HL-60 (cell line): ENCODE measurements around the gene SPTAN1.

ENCODE experiments used
- DNase-seq, 2 experiments: peaks; one replicate each; pipeline ENCODE4 v3.0.0-alpha.2; 2010 to 2020; ENCODE audit warnings: low read depth in 1 of 2, low spot score in 1 of 2
- H3K27ac ChIP-seq: fragments of 250-450 bp; sonication (Bioruptor Pico); replicated peaks from 2 replicates; pipeline ENCODE4 v1.5.1; 2020; ENCODE audit warnings: mild to moderate bottlenecking, moderate library complexity
- H3K27me3 ChIP-seq: fragments of 250-450 bp; sonication (Bioruptor Pico); 2 replicates; pipeline ENCODE4 v1.5.1; 2021; ENCODE audit warnings: mild to moderate bottlenecking, moderate library complexity; ENCODE audit not compliant: insufficient read depth, poor library complexity, severe bottlenecking
- H3K4me3 ChIP-seq: replicated peaks from 2 replicates; pipeline ENCODE4 v1.5.1; 2011; ENCODE audit warnings: mild to moderate bottlenecking, control low read depth, low read length; ENCODE audit not compliant: insufficient read depth
- GABPA ChIP-seq: IDR thresholded peaks from 2 replicates; pipeline ENCODE4 v1.6.1; 2012; ENCODE audit warnings: low read depth
- POLR2AphosphoS5 ChIP-seq: IDR thresholded peaks from 2 replicates; pipeline ENCODE4 v1.6.1; 2012; ENCODE audit warnings: low read depth
- SPI1 ChIP-seq: IDR thresholded peaks from 2 replicates; pipeline ENCODE4 v1.6.1; 2012; ENCODE audit warnings: low read depth, mild to moderate bottlenecking, borderline replicate concordance
- TF ChIP-seq, protein P1 (sequence below): IDR thresholded peaks from one replicate; pipeline ENCODE4 v1.5.1; 2011; ENCODE audit warnings: low read length, control low read depth, inconsistent platforms; ENCODE audit not compliant: insufficient read depth
- TF ChIP-seq, protein P2 (sequence below): IDR thresholded peaks from 2 replicates; pipeline ENCODE4 v1.6.1; 2012; ENCODE audit warnings: low read depth; ENCODE audit not compliant: insufficient replicate concordance

SPTAN1 gene

DNA sequence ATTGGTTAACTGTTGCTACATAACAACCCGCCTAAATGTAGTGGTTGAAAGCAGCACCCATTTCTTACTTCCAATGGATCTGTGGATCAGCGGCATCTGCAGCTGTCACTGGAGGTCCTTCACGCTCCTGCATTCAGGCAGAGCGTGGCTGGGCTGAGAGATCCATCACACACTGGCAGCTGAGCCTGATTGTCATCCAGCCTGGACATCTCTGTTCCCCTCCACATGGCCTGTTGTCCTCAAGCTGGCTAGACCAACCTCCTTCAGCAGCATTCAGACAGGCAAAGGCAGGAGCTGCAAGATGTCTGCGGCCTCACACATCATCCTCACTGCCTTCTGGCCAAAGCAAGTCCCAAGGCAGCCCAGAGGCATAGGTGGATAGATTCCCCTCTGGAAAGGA, 67.4 kb downstream of the SPTAN1 start:
- TF ChIP-seq, protein P1, sequence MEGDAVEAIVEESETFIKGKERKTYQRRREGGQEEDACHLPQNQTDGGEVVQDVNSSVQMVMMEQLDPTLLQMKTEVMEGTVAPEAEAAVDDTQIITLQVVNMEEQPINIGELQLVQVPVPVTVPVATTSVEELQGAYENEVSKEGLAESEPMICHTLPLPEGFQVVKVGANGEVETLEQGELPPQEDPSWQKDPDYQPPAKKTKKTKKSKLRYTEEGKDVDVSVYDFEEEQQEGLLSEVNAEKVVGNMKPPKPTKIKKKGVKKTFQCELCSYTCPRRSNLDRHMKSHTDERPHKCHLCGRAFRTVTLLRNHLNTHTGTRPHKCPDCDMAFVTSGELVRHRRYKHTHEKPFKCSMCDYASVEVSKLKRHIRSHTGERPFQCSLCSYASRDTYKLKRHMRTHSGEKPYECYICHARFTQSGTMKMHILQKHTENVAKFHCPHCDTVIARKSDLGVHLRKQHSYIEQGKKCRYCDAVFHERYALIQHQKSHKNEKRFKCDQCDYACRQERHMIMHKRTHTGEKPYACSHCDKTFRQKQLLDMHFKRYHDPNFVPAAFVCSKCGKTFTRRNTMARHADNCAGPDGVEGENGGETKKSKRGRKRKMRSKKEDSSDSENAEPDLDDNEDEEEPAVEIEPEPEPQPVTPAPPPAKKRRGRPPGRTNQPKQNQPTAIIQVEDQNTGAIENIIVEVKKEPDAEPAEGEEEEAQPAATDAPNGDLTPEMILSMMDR = no peak
- TF ChIP-seq POLR2AphosphoS5 (no peak), GABPA (no peak), SPI1 (no peak)
- TF ChIP-seq, protein P2, sequence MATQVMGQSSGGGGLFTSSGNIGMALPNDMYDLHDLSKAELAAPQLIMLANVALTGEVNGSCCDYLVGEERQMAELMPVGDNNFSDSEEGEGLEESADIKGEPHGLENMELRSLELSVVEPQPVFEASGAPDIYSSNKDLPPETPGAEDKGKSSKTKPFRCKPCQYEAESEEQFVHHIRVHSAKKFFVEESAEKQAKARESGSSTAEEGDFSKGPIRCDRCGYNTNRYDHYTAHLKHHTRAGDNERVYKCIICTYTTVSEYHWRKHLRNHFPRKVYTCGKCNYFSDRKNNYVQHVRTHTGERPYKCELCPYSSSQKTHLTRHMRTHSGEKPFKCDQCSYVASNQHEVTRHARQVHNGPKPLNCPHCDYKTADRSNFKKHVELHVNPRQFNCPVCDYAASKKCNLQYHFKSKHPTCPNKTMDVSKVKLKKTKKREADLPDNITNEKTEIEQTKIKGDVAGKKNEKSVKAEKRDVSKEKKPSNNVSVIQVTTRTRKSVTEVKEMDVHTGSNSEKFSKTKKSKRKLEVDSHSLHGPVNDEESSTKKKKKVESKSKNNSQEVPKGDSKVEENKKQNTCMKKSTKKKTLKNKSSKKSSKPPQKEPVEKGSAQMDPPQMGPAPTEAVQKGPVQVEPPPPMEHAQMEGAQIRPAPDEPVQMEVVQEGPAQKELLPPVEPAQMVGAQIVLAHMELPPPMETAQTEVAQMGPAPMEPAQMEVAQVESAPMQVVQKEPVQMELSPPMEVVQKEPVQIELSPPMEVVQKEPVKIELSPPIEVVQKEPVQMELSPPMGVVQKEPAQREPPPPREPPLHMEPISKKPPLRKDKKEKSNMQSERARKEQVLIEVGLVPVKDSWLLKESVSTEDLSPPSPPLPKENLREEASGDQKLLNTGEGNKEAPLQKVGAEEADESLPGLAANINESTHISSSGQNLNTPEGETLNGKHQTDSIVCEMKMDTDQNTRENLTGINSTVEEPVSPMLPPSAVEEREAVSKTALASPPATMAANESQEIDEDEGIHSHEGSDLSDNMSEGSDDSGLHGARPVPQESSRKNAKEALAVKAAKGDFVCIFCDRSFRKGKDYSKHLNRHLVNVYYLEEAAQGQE = no peak
- Histone ChIP-seq H3K4me3 (no peak overlapping the region), H3K27ac (no peak overlapping the region), H3K27me3 (no peaks in the 10 kb centered on the region)
- no peak for DNase-seq

DNA sequence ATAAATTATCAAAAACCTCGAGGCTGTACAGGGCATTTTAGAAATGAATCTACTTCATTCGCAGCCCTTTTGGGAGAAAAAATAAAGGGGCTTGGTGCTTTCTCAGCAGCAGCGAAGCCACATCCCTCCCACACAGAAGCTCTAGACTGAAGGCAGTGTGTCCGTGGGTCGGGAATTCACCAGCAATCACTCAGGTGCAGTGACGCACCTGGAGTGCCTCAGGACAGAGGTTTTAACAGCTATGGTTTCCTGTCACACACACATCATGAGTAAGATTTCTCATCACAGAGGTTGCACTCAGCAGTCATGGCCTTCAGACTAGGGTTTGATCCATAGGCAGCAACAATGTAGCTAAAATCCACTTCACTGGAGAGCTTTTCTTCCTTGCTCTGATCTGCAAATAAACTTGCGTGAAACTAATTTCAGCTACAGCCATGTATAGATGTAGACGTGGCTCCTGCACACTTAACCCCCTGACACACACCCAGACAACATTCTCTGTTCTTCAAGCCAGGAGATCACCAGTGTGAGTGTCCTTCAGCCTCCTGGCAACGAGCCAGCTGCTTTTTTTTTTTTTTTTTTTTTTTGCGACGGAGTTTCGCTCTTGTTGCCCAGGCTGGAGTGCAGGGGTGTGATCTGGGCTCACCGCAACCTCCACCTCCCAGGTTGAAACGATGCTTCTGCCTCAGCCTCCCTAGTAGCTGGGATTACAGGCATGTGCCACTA, 69.5 kb downstream of the SPTAN1 start:
- no peak for DNase-seq
- Histone ChIP-seq H3K4me3 (no peak overlapping the region), H3K27me3 (no peaks in the 10 kb centered on the region), H3K27ac (no peak overlapping the region)
- no peak for TF ChIP-seq SPI1
- TF ChIP-seq GABPA = no peak
- TF ChIP-seq, protein P1 = no peak
- no peak for TF ChIP-seq POLR2AphosphoS5
- TF ChIP-seq, protein P2 = no peak

DNA sequence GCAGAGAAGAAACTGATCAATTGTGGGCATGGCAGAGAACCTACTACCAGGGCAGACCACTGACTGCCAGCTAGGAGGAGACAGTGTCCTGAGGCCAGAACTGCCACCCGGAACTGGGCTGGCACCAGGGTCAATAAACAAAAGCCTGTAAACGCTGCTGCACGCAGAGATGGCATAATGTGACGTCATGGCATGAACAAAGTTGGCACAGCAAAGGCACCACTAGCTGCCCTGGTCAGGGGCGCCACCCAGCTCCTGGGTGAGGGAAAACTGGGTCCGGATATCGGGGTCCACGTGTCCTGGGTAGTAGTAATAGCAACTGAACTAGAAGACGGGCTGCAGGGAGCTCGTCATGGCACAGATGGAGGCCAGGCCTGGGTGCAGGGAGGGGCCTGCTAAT, 72.2 kb downstream of the SPTAN1 start:
- no peak overlapping the region for H3K27ac ChIP-seq
- TF ChIP-seq, protein P2 = no peak
- TF ChIP-seq SPI1 = no peak
- TF ChIP-seq POLR2AphosphoS5 = no peak
- TF ChIP-seq, protein P1 = no peak
- TF ChIP-seq GABPA = no peak
- no peaks in the 10 kb centered on the region for H3K27me3 ChIP-seq
- H3K4me3 ChIP-seq = no peak overlapping the region
- no peak for DNase-seq
